GM12878 (cell line): ENCODE measurements around the gene ACKR4. TPM values are rescaled to one million over a fixed set of nuclear protein-coding genes. Genes with fewer than 3 reads are reported as not detected.

Experiments used
- ATAC-seq: fragments of 200-7000 bp; cut with Tn5 transposase; 3 replicates; pipeline ENCODE4 v1.9.1; 2020; ENCODE audit warnings: mild to moderate bottlenecking, moderate library complexity
- BruUV-seq: library from RNA; stranded (reverse); fragments of 400-500 nt; replicated peaks from 2 replicates; lab custom pipeline; 2021; lab: Mats Ljungman, UMichigan
- CTCF ChIA-PET: fragments of 300-600 bp; sonication (Branson Sonifier 250); formaldehyde crosslinking; extraction: SDS; loops from one replicate; lab custom pipeline; 2021; ENCODE audit warnings: inconsistent platforms; lab: Yijun Ruan, JAX
- POLR2A ChIA-PET: fragments of 350-600 bp; formaldehyde crosslinking; extraction: SDS; loops from one replicate; lab custom pipeline; 2021; ENCODE audit warnings: inconsistent platforms; lab: Charles Lee
- RAD21 ChIA-PET: fragments of 300-600 bp; sonication (Branson Sonifier 250); formaldehyde crosslinking; loops from one replicate; lab custom pipeline; 2023; ENCODE audit warnings: antibody characterized with exemption; ENCODE audit not compliant: unreplicated experiment; lab: Charles Lee
- SMC1A ChIA-PET: fragments of 300-600 bp; sonication (Branson Sonifier 250); formaldehyde crosslinking; loops from one replicate; lab custom pipeline; 2023; ENCODE audit not compliant: unreplicated experiment, uncharacterized antibody; lab: Charles Lee
- DNase-seq: peaks from one replicate; pipeline ENCODE4 v3.0.0-alpha.2; 2011; ENCODE audit warnings: low read depth, low spot score
- FAIRE-seq: peaks from 3 replicates; lab custom pipeline; 2011; peaks lifted over from hg19 to GRCh38; lab: Jason Lieb, UNC
- H2AFZ ChIP-seq: 2 replicates; pipeline ENCODE4 v1.6.0; 2011; ENCODE audit warnings: low read depth, low read length, control low read depth; ENCODE audit not compliant: control insufficient read depth
- H3K27ac ChIP-seq: 2 replicates; pipeline ENCODE4 v1.5.1; 2011; ENCODE audit warnings: control low read depth; ENCODE audit not compliant: control insufficient read depth, insufficient read depth
- H3K27me3 ChIP-seq, 2 experiments: replicated peaks in 1 of 2; 2 replicates each; pipeline versions ENCODE4 v1.6.0 to v1.6.1; 2011; ENCODE audit warnings: low read length in 1 of 2; ENCODE audit not compliant: control insufficient read depth in 2 of 2, insufficient read depth in 2 of 2
- H3K36me3 ChIP-seq, 2 experiments: 2 replicates each; pipeline ENCODE4 v1.5.1; 2011; ENCODE audit warnings: low read length in 1 of 2; ENCODE audit not compliant: control insufficient read depth in 2 of 2, insufficient read depth in 2 of 2
- H3K4me1 ChIP-seq: 2 replicates; pipeline ENCODE4 v1.6.1; 2011; ENCODE audit warnings: mild to moderate bottlenecking, low read length, moderate library complexity, mixed read lengths; ENCODE audit not compliant: control insufficient read depth, insufficient read depth
- H3K4me2 ChIP-seq: 2 replicates; pipeline ENCODE4 v1.6.0; 2011; ENCODE audit warnings: control low read depth; ENCODE audit not compliant: control insufficient read depth, insufficient read depth
- H3K4me3 ChIP-seq: fragments of 200-600 bp; sonication (generic); 2 replicates; pipeline ENCODE4 v1.5.1; 2016
- H3K79me2 ChIP-seq: 2 replicates; pipeline ENCODE4 v1.6.0; 2011; ENCODE audit warnings: low read length; ENCODE audit not compliant: control insufficient read depth, insufficient read depth
- H3K9ac ChIP-seq: 2 replicates; pipeline ENCODE4 v1.8.0; 2011; ENCODE audit warnings: low read length, control low read depth, mixed read lengths; ENCODE audit not compliant: control insufficient read depth, insufficient read depth
- H3K9me3 ChIP-seq: replicated peaks from 3 replicates; pipeline ENCODE4 v1.5.1; 2011; ENCODE audit warnings: mild to moderate bottlenecking, low read length; ENCODE audit not compliant: control insufficient read depth, insufficient read depth
- H4K20me1 ChIP-seq: 2 replicates; pipeline ENCODE4 v1.6.0; 2011; ENCODE audit not compliant: control insufficient read depth, insufficient read depth
- ASH2L ChIP-seq: fragments of 300-600, 200-600 bp; sonication (generic); IDR thresholded peaks from 2 replicates; pipeline ENCODE4 v1.6.1; 2017; ENCODE audit warnings: low read depth, mild to moderate bottlenecking, borderline replicate concordance
- IRF5 ChIP-seq: fragments of 450-650 bp; IDR thresholded peaks from 2 replicates; pipeline ENCODE4 v1.6.1; 2017; ENCODE audit warnings: borderline replicate concordance
- RELA ChIP-seq: fragments of 450-650 bp; IDR thresholded peaks from 2 replicates; pipeline ENCODE4 v1.8.0; 2014; ENCODE audit warnings: borderline replicate concordance; ENCODE audit not compliant: partially characterized antibody
- SREBF1 ChIP-seq: IDR thresholded peaks from 2 replicates; pipeline ENCODE4 v1.6.1; 2012; ENCODE audit warnings: mild to moderate bottlenecking, low read length
- SRF ChIP-seq, 2 experiments: IDR thresholded peaks; 2 replicates each; pipeline ENCODE4 v1.6.1; 2011; ENCODE audit warnings: low read depth in 2 of 2, low read length in 2 of 2, mild to moderate bottlenecking in 1 of 2, moderate library complexity in 1 of 2
- WGBS: methylation state at CpG from one replicate; pipeline ENCODE4 v1.1.6; 2016; ENCODE audit warnings: low lambda C conversion rate; ENCODE audit not compliant: insufficient replicate concordance, insufficient coverage; ENCODE audit errors: missing lambda C conversion rate; 5-methylcytosine and 5-hydroxymethylcytosine counted together
- in situ Hi-C: fragments of 300-500 bp; cut with MboI; formaldehyde crosslinking; loops from 9 replicates; pipeline ENCODE4 v1.14.3; 2018; ENCODE audit warnings: mixed read lengths
- intact Hi-C: fragments of 100-400 bp; cut with micrococcal nuclease; formaldehyde crosslinking; loops from one replicate; pipeline ENCODE4 v1.14.2; 2022; ENCODE audit not compliant: unreplicated experiment
- polyA plus RNA-seq, 11 experiments: library from polyadenylated mRNA; depleted of rRNA in 4 of 11; unstranded in 6 of 11; stranded (reverse) in 5 of 11; fragments of >200 nt; fragmentation: Nextera tagmentation in 4 of 11; fragmentation: Illumina TruSeq in 1 of 11; extraction: Ambion mirVana in 4 of 11; extraction: Trizol in 1 of 11; gene quantifications; 1 replicate in 1 of 11; 2 replicates in 10 of 11; pipeline versions ENCODE4 v1.2.1 to v1.2.3, GENCODE V29; 2011 to 2016; ENCODE audit warnings: inconsistent platforms in 2 of 11, missing spikeins in 2 of 11, low read depth in 1 of 11
- total RNA-seq, 4 experiments: library from RNA; depleted of rRNA in 3 of 4; stranded (reverse); fragments of >200 nt in 3 of 4; fragmentation: Illumina TruSeq in 1 of 4; extraction: Trizol in 1 of 4; gene quantifications; 2 replicates each; pipeline versions ENCODE4 v1.2.1 to v1.2.3, GENCODE V29; 2013 to 2021

Gene ACKR4
- total and polyA plus RNA-seq, 10 of the 15 experiments (the other 5 are each of a cell fraction or from before 2014, with no cell fraction given) = 0.06 to 0.40 (median 0.12) TPM

GRCh38 chr3:132569580-132569979, 27.5 kb upstream of the ACKR4 start:
- Histone ChIP-seq H2AFZ (no peak overlapping the region), H4K20me1 (no peaks in the 10 kb centered on the region), H3K27me3 (no peaks in the 10 kb centered on the region), H3K4me1 (no peaks in the 10 kb centered on the region), H3K4me3 (no peak overlapping the region), H3K36me3 (no peaks in the 10 kb centered on the region; a peak in 1 of 4 replicates), H3K4me2 (no peak overlapping the region), H3K79me2 (no peaks in the 10 kb centered on the region), H3K27ac (no peak overlapping the region), H3K9ac (no peak overlapping the region), H3K9me3 (no peaks in the 10 kb centered on the region)
- no peak for FAIRE-seq
- BruUV-seq = no TSS peak
- in situ Hi-C loops = no loop called here
- intact Hi-C loops = no loop called here
- 100% methylated on average over 1 of the region's 1 CpG for WGBS
- SMC1A ChIA-PET = no interaction called here
- CTCF ChIA-PET = interaction anchor here (2.0 kb wide), 1 partner anchor 33 kb away, joined by 8 read pairs; no protein-coding TSS in a partner anchor
- ATAC-seq = no peak
- RAD21 ChIA-PET = no interaction called here
- POLR2A ChIA-PET = no interaction called here
- no peak for DNase-seq
- no peak for TF ChIP-seq RELA

- Histone ChIP-seq H3K9ac (no peak overlapping the region), H3K27me3 (no peaks in the 10 kb centered on the region), H3K4me1 (no peaks in the 10 kb centered on the region), H3K27ac (no peak overlapping the region), H4K20me1 (no peaks in the 10 kb centered on the region), H2AFZ (no peak overlapping the region), H3K4me3 (no peak overlapping the region), H3K79me2 (no peaks in the 10 kb centered on the region), H3K4me2 (no peak overlapping the region), H3K9me3 (no peaks in the 10 kb centered on the region), H3K36me3 (no peaks in the 10 kb centered on the region; a peak in 1 of 4 replicates)
- SMC1A ChIA-PET = no interaction called here
- FAIRE-seq (no peak), ATAC-seq (no peak), DNase-seq (no peak)
- POLR2A ChIA-PET = no interaction called here
- intact Hi-C loops = no loop called here
- WGBS = 75% methylated on average over 2 of the region's 2 CpGs
- RAD21 ChIA-PET = no interaction called here
- TF ChIP-seq IRF5 = no peak
- no peak for TF ChIP-seq SREBF1
- no peak for TF ChIP-seq SRF (IDR thresholded peaks at IDR 0.05; ENCODE audit: low read depth in 2 of 2, low read length in 2 of 2)
- no peak for TF ChIP-seq ASH2L
- no TSS peak for BruUV-seq
- in situ Hi-C loops = no loop called here
- CTCF ChIA-PET = interaction anchor here (2.0 kb wide), 1 partner anchor 34 kb away, joined by 8 read pairs; no protein-coding TSS in a partner anchor
Measured at GRCh38 chr3:132570016-132570415, 27.1 kb upstream of the ACKR4 start.
